Thyroid gland (tissue), 4 donors: ENCODE measurements around the gene RDX.

Experiments used
- POLR2A ChIP-seq, 2 donors: fragments of 450-650 bp; IDR thresholded peaks; one replicate each; pipeline ENCODE4 v1.6.1; 2017; ENCODE audit warnings: antibody characterized with exemption in 2 of 2, mild to moderate bottlenecking in 2 of 2, moderate library complexity in 1 of 2
- TF ChIP-seq, protein P1 (sequence below), 6 experiments: fragments of 200-600 bp in 3 of 6; fragments of 450-650 bp in 3 of 6; sonication (generic) in 3 of 6; IDR thresholded peaks; one replicate each; pipeline ENCODE4 v1.5.1; 2016 to 2019; ENCODE audit warnings: antibody characterized with exemption in 6 of 6, mild to moderate bottlenecking in 2 of 6, inconsistent platforms in 1 of 6, moderate library complexity in 1 of 6

DNA sequence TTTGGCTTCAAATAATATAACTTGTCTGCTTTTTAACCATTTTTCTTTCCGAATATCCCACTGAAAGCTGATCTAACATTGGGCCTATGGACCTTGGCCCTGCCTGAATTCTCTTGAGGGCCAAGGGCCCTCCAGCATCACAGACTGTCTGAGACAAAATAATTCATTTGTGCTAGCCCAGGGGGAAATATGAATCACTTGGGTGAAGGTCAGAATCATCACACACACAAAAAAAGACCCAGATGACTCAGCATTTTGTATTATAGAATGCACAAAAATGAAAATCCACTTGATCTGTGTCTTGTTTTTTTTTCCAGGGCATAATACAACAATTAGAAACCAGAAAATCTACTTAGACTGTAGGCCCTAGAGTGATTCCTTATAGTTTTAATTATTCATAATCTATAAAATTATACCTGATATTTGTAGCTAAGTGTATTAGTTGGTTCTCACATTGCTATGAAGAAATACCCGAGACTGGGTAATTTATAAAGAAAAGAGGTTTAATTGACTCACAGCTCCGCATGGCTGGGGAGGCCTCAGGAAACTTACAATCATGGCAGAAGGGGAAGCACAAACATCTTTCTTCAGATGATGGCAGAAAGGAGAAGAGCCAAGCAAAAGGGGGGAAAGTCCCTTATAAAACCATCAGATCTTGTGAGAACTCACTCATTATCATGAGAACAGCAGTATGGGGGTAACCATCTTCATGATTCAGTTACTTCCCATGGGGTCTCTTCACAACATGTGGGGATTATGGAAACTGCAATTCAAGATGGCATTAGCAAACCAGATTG lies 15.6 kb upstream of the RDX start:
- TF ChIP-seq, protein P1, sequence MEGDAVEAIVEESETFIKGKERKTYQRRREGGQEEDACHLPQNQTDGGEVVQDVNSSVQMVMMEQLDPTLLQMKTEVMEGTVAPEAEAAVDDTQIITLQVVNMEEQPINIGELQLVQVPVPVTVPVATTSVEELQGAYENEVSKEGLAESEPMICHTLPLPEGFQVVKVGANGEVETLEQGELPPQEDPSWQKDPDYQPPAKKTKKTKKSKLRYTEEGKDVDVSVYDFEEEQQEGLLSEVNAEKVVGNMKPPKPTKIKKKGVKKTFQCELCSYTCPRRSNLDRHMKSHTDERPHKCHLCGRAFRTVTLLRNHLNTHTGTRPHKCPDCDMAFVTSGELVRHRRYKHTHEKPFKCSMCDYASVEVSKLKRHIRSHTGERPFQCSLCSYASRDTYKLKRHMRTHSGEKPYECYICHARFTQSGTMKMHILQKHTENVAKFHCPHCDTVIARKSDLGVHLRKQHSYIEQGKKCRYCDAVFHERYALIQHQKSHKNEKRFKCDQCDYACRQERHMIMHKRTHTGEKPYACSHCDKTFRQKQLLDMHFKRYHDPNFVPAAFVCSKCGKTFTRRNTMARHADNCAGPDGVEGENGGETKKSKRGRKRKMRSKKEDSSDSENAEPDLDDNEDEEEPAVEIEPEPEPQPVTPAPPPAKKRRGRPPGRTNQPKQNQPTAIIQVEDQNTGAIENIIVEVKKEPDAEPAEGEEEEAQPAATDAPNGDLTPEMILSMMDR (IDR thresholded peaks at IDR 0.05), result no peak
- no peak for TF ChIP-seq POLR2A (IDR thresholded peaks at IDR 0.05)
